GM18870 (cell line): Measurements from ENCODE around the gene TMEM139.
"Not testable (repeated sequence)": the region's sequence is repeated elsewhere in the genome, so short reads cannot be mapped to it uniquely, and the experiment has no call there.

Experiments
- ATAC-seq: cut with Tn5 transposase; IDR thresholded peaks from one replicate; pipeline ENCODE4 v1.9.1; 2021; ENCODE audit warnings: moderate library complexity; ENCODE audit not compliant: unreplicated experiment

The TMEM139 gene

GRCh38 chr7:143257501-143257900 lies 27.3 kb upstream of the TMEM139 start:
- ATAC-seq = no peak

GRCh38 chr7:143258831-143259230 lies 25.9 kb upstream of the TMEM139 start:
- ATAC-seq = peak; percentile 45

- no peak for ATAC-seq
These were observed 25.0 kb upstream of the TMEM139 start for GRCh38 chr7:143259765-143260164.

- ATAC-seq = no peak
These were observed 22.9 kb upstream of the TMEM139 start for GRCh38 chr7:143261901-143262300.

- ATAC-seq = peak; percentile 87
These were observed 21.2 kb upstream of the TMEM139 start, which contains the start of gene GSTK1 for GRCh38 chr7:143263266-143264195. Gene GSTK1 (plus strand): TSS chr7:143263441. CDS start chr7:143263514, 73 bp downstream.

- not testable (repeated sequence) for ATAC-seq
These were observed 20.6 kb upstream of the TMEM139 start for GRCh38 chr7:143264196-143264568.

- ATAC-seq = no peak
These were observed 19.6 kb upstream of the TMEM139 start for GRCh38 chr7:143265017-143265693.

- no peak for ATAC-seq
These were observed 15.5 kb upstream of the TMEM139 start for GRCh38 chr7:143269251-143269650.

- ATAC-seq = no peak
These were observed 13.5 kb upstream of the TMEM139 start for GRCh38 chr7:143271240-143271639.

GRCh38 chr7:143272871-143273270 lies 11.9 kb upstream of the TMEM139 start:
- no peak for ATAC-seq

- no peak for ATAC-seq
These were observed 5.3 kb upstream of the TMEM139 start for GRCh38 chr7:143279186-143280098.

- ATAC-seq = no peak
These were observed 4.6 kb upstream of the TMEM139 start for GRCh38 chr7:143280160-143280559.

- ATAC-seq = no peak
These were observed 4.2 kb upstream of the TMEM139 start for GRCh38 chr7:143280566-143280965.

GRCh38 chr7:143281529-143281928 lies 3.2 kb upstream of the TMEM139 start:
- ATAC-seq = no peak

GRCh38 chr7:143282124-143282523 lies 2.6 kb upstream of the TMEM139 start:
- no peak for ATAC-seq

- ATAC-seq = no peak
These were observed 1.4 kb upstream of the TMEM139 start for GRCh38 chr7:143283381-143283780.

GRCh38 chr7:143285470-143285778 lies 666 bp downstream of the TMEM139 start:
- ATAC-seq = no peak

GRCh38 chr7:143285806-143286521 lies 1.2 kb downstream of the TMEM139 start:
- no peak for ATAC-seq

GRCh38 chr7:143286522-143286890 lies 1.7 kb downstream of the TMEM139 start:
- no peak for ATAC-seq

- ATAC-seq = no peak
These were observed 2.7 kb downstream of the TMEM139 start for GRCh38 chr7:143287339-143287934.
